Stomach smooth muscle (tissue), 2 donors: Measurements from ENCODE around the gene S100A7.
A peak's percentile ranks its signal among the peaks of the same experiment; 100 is the strongest.

Source experiments
- H3K27ac ChIP-seq: one replicate; pipeline ENCODE4 v1.7.0; 2013; ENCODE audit warnings: mild to moderate bottlenecking, low read length, inconsistent platforms
- H3K27me3 ChIP-seq, 2 donors: one replicate each; pipeline ENCODE4 v1.7.0; 2013; ENCODE audit warnings: low read length in 2 of 2; ENCODE audit not compliant: insufficient read depth in 2 of 2, control insufficient read depth in 1 of 2
- H3K36me3 ChIP-seq, 2 donors: one replicate each; pipeline ENCODE4 v1.7.0; 2013; ENCODE audit warnings: low read length in 2 of 2; ENCODE audit not compliant: control insufficient read depth in 2 of 2, insufficient read depth in 2 of 2
- H3K4me1 ChIP-seq: one replicate; pipeline ENCODE4 v1.7.0; 2013; ENCODE audit warnings: low read length; ENCODE audit not compliant: control insufficient read depth, insufficient read depth
- H3K4me3 ChIP-seq, 2 donors: one replicate each; pipeline ENCODE4 v1.7.0; 2013; ENCODE audit warnings: low read length in 2 of 2
- H3K9ac ChIP-seq, 2 donors: one replicate each; pipeline ENCODE4 v1.7.0; 2013; ENCODE audit warnings: low read length in 2 of 2, mild to moderate bottlenecking in 1 of 2
- H3K9me3 ChIP-seq, 2 donors: one replicate each; pipeline ENCODE4 v1.7.0; 2013; ENCODE audit warnings: low read length in 2 of 2; ENCODE audit not compliant: control insufficient read depth in 2 of 2
- donor health status: healthy.
- donor health status: Pancreatic carcinoma.

The S100A7 gene

GRCh38 chr1:153494976-153495535 is 34.6 kb upstream of the S100A7 start:
- no peak overlapping the region for H3K9ac ChIP-seq
- no peaks in the 10 kb centered on the region for H3K9me3 ChIP-seq
- peaks cover 9% of the 10 kb centered on the region for H3K4me1 ChIP-seq
- no peaks in the 10 kb centered on the region for H3K36me3 ChIP-seq
- peaks cover 0 to 3% of the 10 kb centered on the region in 2 donors for H3K27me3 ChIP-seq
- no peak overlapping the region for H3K4me3 ChIP-seq
- no peak overlapping the region for H3K27ac ChIP-seq

- no peak overlapping the region for H3K4me3 ChIP-seq
- no peaks in the 10 kb centered on the region for H3K27me3 ChIP-seq
- H3K9me3 ChIP-seq, result no peaks in the 10 kb centered on the region
- peaks cover 12% of the 10 kb centered on the region for H3K4me1 ChIP-seq
- no peak overlapping the region for H3K9ac ChIP-seq
- no peak overlapping the region for H3K27ac ChIP-seq
- H3K36me3 ChIP-seq, result no peaks in the 10 kb centered on the region
These were observed 33.0 kb upstream of the S100A7 start for GRCh38 chr1:153493343-153493960.

GRCh38 chr1:153490272-153491051 is 30.0 kb upstream of the S100A7 start:
- peak overlapping the region in 1 of 2 donors; percentile 29 for H3K9ac ChIP-seq
- H3K27me3 ChIP-seq, result no peaks in the 10 kb centered on the region
- H3K4me3 ChIP-seq, result no peak overlapping the region
- H3K27ac ChIP-seq, result peak overlapping the region; percentile 62
- no peaks in the 10 kb centered on the region for H3K36me3 ChIP-seq
- peaks cover 14% of the 10 kb centered on the region for H3K4me1 ChIP-seq
- no peaks in the 10 kb centered on the region for H3K9me3 ChIP-seq

GRCh38 chr1:153488731-153489130 is 28.3 kb upstream of the S100A7 start:
- Histone ChIP-seq H3K9ac (no peak overlapping the region), H3K36me3 (no peaks in the 10 kb centered on the region), H3K27me3 (peaks cover 0 to 2% of the 10 kb centered on the region in 2 donors), H3K4me1 (peaks cover 11% of the 10 kb centered on the region), H3K27ac (no peak overlapping the region), H3K9me3 (no peaks in the 10 kb centered on the region), H3K4me3 (no peak overlapping the region)

- Histone ChIP-seq H3K9me3 (no peaks in the 10 kb centered on the region), H3K4me1 (peaks cover 11% of the 10 kb centered on the region), H3K9ac (no peak overlapping the region), H3K27me3 (peaks cover 0 to 3% of the 10 kb centered on the region in 2 donors), H3K27ac (no peak overlapping the region), H3K36me3 (no peaks in the 10 kb centered on the region), H3K4me3 (no peak overlapping the region)
These were observed 27.3 kb upstream of the S100A7 start for GRCh38 chr1:153487707-153488106.

- no peak overlapping the region for H3K4me3 ChIP-seq
- peaks cover 0 to 3% of the 10 kb centered on the region in 2 donors for H3K27me3 ChIP-seq
- H3K9me3 ChIP-seq, result no peaks in the 10 kb centered on the region
- no peaks in the 10 kb centered on the region for H3K36me3 ChIP-seq
- H3K9ac ChIP-seq, result no peak overlapping the region
- no peak overlapping the region for H3K27ac ChIP-seq
- peaks cover 11% of the 10 kb centered on the region for H3K4me1 ChIP-seq
These were observed 25.4 kb upstream of the S100A7 start for GRCh38 chr1:153485863-153486262.

GRCh38 chr1:153483776-153484175 is 23.3 kb upstream of the S100A7 start:
- peaks cover 0 to 5% of the 10 kb centered on the region in 2 donors for H3K27me3 ChIP-seq

GRCh38 chr1:153481124-153481523 is 20.7 kb upstream of the S100A7 start:
- H3K9ac ChIP-seq, result no peak overlapping the region
- no peaks in the 10 kb centered on the region for H3K9me3 ChIP-seq
- H3K4me1 ChIP-seq, result no peaks in the 10 kb centered on the region
- no peak overlapping the region for H3K4me3 ChIP-seq
- H3K27ac ChIP-seq, result no peak overlapping the region
- peaks cover 0 to 5% of the 10 kb centered on the region in 2 donors for H3K27me3 ChIP-seq
- no peaks in the 10 kb centered on the region for H3K36me3 ChIP-seq

More at GRCh38 chr1:153483776-153484175, 23.3 kb upstream of the S100A7 start:
- H3K36me3 ChIP-seq, result no peaks in the 10 kb centered on the region
- no peak overlapping the region for H3K27ac ChIP-seq
- no peak overlapping the region for H3K4me3 ChIP-seq
- no peak overlapping the region for H3K9ac ChIP-seq
- H3K4me1 ChIP-seq, result peaks cover 5% of the 10 kb centered on the region
- H3K9me3 ChIP-seq, result no peaks in the 10 kb centered on the region

- Histone ChIP-seq H3K9me3 (no peaks in the 10 kb centered on the region), H3K36me3 (no peaks in the 10 kb centered on the region), H3K27me3 (peaks cover 0 to 10% of the 10 kb centered on the region in 2 donors), H3K9ac (no peak overlapping the region), H3K27ac (no peak overlapping the region), H3K4me1 (no peaks in the 10 kb centered on the region), H3K4me3 (no peak overlapping the region)
These were observed 18.5 kb upstream of the S100A7 start for GRCh38 chr1:153478692-153479618.

GRCh38 chr1:153478047-153478691 is 17.7 kb upstream of the S100A7 start:
- peaks cover 0 to 3% of the 10 kb centered on the region in 2 donors for H3K9me3 ChIP-seq
- no peaks in the 10 kb centered on the region for H3K36me3 ChIP-seq
- H3K9ac ChIP-seq, result no peak overlapping the region
- no peaks in the 10 kb centered on the region for H3K4me1 ChIP-seq
- no peak overlapping the region for H3K4me3 ChIP-seq
- no peak overlapping the region for H3K27ac ChIP-seq
- H3K27me3 ChIP-seq, result peaks cover 0 to 10% of the 10 kb centered on the region in 2 donors
